Right hindlimb (tissue), 1 donor: ENCODE measurements around the gene DND1.
"Not testable (repeated sequence)": the region's sequence is repeated elsewhere in the genome, so short reads cannot be mapped to it uniquely, and the experiment has no call there.

ENCODE experiments used
- DNase-seq: peaks from one replicate; pipeline ENCODE4 v3.0.0-alpha.2; 2018

The DND1 gene

DNA sequence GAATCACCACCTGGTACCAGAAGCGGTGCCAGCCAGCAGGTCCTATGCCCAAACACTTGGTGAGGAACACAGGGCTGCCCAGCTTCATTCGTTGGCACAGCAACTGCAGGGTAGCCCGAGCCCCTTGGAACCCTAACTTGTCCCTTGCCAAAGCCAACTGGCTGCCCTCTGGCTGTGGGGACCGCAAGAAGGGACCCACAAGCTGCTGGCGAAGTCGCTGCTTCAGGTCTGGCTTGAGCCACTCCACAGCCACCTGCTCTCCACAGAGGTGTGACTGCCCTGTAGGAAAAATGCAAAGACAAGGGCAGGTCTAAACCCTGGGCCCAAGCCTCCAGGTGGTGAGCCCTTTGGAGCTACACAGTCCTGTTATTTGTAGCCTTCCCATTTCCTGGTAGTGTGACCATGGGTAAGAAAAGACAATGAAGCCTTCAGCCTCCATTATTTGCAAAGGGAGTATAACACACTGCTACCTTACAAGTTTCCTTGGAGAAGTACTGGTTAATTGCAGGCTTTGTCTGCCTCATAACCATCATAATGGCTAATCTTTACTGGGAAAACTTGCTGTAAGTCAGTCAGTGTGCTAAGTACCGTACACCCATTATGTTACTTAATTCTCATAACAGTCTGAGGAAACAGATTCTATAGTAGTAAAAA lies 1.8 kb downstream of the DND1 start:
- no peak for DNase-seq

DNA sequence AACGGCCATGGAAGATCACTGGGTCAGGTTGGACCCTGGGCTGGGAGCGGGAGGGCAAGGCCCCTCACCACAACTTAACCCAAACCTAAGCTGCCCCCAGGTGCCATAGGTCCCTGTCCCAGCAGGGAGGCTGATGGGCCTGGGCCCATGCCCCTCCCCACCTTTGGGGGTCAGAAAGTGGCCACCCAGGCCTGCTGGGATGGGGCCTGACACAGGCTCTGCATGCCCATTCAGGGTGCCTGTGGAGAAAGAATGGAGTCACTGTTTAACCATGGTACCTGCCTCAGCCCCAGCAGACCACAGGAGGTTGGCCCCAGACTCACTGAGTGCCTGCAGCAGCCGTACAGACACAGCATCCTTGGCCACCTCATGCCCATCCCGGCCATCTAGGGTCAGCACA lies 2.3 kb downstream of the DND1 start:
- DNase-seq, result not testable (repeated sequence)

DNA sequence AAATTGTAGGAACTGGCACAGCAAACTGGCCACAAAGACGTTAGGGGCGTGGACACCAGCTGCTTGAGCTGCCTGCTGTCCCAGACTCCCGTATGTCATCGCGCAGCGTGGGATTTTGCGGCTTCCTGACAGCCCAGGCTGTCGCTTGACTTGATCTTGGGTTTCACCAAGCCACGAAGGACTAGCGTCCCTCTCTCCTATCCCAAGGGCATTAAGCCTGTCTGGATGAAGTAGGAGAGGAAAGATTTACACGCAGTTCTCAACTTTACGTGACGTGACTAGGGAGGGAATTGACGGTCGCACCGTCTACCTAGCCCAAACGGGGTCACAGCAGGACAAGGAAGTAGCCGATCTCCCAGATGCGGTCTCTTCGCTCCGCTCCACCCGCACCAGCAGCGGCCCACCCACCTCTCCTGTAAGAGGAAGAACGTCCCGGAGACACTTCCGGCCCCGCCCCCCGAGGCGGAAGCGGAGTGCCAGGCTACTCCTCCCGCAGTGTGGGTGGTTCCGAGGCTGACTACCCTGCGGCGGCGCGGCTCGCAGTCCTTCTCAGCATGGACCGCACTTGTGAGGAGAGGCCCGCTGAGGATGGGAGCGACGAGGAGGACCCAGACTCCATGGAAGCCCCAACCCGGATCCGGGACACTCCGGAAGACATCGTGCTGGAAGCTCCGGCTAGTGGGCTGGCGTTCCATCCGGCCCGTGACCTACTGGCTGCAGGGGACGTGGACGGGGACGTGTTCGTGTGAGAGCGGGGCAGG lies 8.8 kb downstream of the DND1 start, which contains the start of gene WDR55:
Gene WDR55 (plus strand): TSS at position 546 of the 761 bp plus-strand sequence. CDS start 9 bp downstream, at position 555.
- peak; percentile 96 for DNase-seq

DNA sequence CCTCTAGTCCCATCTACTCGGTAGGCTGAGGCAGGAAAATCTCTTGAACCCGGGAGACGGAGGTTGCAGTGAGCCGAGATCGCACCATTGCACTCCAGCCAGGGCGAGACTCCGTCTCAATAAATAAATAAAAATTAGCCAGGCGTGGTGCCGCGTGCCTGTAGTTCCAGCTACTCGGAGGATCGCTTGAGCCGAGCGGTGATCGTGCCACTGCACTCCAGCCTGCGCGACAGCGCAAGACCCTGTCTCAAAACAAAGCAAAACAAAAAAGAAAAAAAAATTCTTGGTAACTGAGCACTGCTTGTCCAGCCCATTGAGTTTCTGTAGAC lies 9.4 kb downstream of the DND1 start:
- DNase-seq, result no peak

DNA sequence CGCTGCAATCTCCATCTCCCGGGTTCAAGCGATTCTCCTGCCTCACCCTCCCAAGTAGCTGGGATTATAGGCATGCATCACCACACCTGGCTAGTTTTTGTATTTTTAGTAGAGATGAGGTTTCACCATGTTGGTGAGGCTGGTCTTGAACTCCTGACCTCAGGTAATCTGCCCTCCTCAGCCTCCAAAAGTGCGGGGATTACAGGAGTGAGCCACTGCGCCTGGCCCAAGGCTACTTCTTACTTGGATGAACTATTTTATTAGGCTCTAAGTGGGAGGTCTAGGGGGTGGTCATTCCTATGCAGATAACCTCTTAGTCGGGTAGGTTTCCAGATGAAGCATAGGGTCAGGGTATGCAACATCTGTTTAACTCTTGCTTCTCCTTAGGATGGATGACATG lies 13.0 kb downstream of the DND1 start:
- not testable (repeated sequence) for DNase-seq

DNA sequence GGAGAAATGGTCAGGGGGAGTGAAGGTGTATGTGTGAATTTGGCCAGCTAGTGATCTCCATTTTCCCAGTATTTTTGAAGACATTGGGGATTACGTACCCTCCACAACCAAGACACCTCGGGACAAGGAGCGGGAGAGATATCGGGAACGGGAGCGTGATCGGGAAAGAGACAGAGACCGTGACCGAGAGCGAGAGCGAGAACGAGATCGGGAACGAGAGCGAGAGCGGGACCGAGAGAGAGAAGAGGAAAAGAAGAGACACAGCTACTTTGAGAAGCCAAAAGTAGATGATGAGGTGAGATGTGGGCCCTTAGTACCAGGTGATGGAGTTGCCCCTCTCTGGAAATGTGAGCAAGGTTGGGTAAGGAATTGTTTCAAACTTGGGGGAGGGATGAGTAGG lies 14.5 kb downstream of the DND1 start:
- no peak for DNase-seq

DNA sequence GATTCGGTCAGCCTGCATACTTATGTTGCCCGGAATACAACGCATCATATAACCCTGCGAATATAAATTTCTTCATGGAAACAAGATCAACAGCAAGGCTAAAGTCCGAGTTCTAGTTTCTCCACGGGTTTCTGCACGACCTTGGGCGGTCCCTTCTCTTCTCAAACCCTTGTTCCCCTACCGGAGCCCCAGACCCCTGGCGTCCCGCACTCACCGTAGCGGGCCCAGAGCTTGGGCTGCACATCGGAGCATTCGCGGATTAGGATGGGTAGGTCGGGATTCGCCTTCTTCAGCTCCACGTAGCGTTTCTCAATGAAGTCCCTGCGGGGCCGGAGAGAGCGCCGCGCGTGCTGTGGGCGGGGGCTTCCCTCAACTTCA lies 26.3 kb downstream of the DND1 start:
- no peak for DNase-seq

DNA sequence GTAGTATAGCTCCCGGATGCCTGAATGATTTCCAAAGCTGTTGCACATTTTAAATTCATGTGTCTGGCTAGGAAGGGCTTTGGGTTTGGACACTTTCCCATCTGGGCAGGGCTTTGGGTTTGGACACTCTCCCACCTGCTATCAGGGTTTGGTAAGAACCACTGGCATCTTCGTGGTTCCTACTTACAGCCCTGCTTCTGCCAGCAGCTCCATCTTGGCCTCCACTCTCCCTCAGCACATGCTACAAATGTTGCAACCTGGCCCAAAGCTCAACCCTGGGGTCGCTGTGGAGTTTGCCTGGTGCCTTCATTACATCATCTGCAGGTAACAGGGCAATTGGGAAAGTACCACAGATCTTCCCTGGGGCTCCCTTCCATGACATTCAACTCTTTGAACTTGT lies 30.7 kb downstream of the DND1 start:
- no peak for DNase-seq

DNA sequence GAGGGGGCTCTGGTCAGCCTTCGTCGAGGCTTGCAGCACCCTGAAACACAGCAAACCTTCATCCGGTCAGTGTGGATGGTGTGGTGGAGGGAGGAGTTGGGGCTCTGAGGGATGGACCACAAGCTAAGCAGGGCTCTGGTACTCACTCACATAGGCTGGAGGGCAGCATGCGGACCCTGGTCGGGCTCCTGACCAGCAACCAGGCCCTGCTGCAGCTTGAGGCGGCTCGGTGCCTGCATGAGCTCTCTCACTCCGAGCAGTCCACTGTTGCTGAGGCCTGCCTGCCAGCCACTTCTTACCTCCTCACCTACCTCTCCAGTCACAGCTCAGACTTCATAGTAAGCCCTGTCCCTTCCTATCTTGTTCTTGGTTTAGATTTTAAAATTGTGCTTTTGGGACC lies 31.7 kb downstream of the DND1 start:
- no peak for DNase-seq

DNA sequence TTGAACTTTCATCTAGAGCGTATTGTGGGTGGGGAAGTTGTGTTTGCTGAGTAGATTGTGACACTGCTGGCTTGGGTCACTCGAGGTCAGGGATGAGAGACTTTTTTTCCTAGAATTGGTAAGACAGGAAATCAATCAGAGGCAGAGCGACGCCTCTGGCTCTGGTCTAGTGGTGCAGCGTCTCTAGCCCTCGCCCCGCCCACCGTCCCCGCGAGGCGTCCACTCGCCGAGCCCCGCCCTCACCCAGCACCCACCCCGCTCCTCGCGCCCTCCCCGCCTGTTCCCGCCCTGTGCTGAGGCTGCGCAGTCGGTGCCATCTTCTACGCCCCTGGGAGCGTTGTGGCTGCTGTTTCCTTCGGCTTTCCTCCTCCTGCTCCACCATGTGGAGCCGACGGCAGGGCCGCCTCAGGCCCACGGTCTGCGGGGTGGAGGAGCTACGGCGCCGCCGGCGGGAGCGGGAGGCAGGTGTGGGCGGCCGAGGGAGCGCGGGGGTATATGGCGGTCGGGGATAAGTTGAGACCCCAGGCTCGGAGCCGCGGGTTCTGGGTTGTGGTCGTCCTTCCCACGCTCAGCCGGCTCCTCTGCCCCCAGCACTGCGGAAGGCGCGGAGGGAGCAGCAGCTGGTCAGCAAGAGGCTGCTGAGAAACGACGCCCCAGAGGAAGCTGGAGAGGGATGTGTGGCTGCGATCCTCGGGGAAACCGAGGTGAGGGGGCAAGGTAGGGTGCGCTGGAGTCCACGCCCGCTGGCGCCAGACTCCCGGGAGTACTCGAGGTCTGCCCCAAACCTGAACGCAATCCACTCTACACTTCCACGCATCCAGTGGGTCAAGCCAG lies 34.0 kb downstream of the DND1 start, which contains the start of gene TMCO6:
Gene TMCO6 (plus strand): TSS at position 304 of the 834 bp plus-strand sequence. CDS start 77 bp downstream, at position 381.
- DNase-seq, result peak; percentile 97

DNA sequence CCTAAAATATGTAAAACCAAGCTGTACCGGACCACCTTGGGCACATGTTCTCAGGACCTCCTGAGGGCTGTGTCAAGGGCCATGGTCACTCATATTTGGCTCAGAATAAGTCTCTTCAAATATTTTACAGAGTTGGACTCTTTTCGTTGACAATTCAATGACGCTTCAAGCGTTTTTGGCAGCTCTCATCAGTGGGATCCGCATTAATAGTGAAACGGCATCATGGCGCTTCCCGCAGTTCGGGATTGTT lies 34.6 kb downstream of the DND1 start:
- DNase-seq, result not testable (repeated sequence)

DNA sequence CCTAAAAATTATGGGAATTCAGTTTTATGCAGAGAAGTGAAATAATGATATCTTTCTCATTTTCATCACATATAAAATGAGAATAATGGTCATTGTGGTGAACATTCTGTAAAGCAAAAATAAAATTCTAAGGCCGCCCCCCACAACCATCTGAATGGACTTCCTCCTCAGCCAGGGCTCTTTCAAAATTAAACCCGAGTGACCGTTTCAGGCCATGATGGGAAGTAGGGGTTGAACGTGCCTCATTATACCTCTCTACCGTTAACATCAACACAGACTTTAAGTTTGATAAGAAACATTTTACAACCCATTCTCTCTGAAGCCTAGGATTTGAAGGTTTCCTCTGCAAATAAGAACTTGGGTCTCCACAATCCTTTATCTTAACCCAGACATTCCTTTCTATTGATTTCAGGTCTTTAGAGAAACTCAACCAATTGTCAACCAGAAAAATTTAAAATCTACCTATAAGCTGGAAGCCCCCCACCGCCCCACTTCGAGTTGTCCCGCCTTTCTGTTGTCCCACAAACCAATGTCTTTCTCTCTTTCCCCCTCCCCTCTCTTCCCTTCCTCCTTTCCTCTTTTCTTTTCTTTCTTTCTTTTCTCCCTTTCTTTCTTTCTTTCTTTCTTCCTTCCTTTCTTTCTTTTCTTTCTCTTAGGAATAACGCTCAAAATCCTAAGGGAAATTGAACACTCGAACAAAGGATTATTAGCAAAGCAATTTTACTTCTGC lies 35.8 kb downstream of the DND1 start:
- DNase-seq, result no peak

DNA sequence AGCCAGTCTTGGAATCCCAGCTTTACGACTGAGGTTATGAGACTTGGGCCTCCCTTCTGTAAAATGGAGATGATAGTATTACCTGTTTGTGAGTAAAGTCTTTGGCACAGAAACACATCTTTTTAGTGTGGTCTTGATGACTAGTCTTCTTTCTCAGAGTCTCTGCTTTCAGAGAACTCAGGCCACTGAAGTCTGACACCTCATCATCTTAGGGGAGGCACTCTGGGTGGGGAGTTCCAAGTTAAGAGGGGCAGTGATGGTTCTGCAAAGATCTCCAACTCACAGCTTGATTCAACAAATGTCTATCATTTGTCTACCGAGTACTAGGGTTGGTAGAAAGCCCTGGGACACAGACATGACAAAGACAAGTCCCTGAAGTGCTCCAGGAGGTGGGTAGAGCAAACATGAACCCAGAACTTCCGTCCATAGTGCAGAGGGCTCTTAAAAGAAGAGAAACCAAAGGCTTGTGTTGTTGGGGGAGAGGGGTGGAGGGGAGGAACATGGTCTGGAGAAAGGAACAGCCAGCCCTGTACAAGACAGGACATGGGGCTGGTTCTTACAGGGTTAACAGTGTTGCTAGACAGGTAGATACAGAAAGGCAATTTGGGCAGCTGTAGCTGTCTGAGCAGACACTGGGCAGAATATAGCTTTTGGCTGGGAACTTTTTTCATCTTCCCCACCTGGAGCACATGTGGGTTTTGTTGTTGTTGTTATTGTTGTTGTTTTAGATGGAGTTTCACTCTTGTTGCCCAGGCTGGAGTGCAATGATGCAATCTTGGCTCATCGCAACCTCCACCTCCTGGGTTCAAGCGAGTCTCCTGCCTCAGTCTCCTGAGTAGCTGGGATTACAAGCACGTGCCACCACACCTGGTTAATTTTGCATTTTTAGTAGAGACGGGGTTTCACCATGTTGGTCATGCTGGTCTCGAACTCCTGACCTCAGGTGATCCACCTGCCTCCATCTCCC lies 37.8 kb downstream of the DND1 start:
- DNase-seq, result no peak

DNA sequence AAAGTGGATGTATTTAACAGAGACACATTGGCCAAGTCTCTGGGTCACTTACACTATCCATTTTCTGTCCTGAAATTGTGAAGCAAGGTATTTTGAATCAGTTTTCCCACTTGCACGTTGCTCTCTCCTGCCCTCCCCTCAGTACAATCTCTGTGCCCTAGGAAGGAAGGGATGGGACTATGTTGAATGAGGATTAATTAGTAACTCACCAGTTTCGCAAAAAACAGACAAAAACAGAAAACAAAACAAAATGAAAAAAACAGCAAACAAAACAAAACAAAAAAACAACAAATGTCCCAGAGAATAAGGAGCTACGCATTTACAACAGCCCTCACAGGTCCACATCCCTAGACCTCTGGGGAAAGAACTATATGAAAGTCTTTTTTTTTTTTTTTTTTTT lies 39.3 kb downstream of the DND1 start:
- no peak for DNase-seq

DNA sequence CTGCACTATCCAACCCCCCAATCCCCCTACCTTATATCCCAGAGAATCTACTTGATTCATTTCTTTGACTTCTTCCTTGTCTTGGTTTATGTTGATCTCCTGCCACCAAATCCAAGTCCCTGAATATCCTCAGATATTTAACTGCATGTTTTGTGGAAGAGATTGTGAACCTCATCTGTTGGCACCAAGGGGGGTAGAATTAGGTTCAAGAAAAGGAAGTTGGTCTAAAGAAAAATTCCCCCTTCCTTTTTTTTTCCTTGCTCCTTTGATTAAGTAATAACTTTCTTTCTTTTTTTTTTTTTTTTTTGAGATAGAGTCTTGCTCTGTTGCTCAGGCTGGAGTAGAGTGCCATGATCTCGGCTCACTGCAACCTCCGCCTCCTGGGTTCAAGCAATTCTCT lies 39.9 kb downstream of the DND1 start:
- DNase-seq, result no peak

DNA sequence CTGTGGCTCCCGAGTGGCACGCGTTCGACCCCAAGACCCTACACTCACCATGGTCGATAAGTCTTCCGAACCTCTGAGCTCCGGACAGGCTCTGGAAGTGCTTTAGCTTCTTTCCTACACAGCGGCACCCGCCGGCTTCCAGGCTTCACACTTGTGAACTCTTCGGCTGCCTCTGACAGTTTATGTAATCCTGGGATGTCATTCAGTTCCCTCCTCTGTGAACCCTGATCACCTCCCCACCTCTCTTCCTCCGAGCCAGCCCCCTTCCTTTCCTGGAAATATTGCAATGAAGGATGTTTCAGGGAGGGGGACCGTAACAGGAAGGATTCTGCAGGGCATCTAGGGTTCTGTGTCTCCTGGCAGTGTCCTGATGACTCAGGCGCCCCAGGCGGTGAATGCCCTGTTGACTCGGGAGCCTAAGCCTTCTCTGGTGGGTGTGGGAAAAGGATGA lies 40.3 kb downstream of the DND1 start, which contains the start of gene CD14:
Gene CD14 (minus strand): TSS at position 155 of the 451 bp plus-strand sequence. CDS start 104 bp downstream, at position 51.
- peak; percentile 40 for DNase-seq

DNA sequence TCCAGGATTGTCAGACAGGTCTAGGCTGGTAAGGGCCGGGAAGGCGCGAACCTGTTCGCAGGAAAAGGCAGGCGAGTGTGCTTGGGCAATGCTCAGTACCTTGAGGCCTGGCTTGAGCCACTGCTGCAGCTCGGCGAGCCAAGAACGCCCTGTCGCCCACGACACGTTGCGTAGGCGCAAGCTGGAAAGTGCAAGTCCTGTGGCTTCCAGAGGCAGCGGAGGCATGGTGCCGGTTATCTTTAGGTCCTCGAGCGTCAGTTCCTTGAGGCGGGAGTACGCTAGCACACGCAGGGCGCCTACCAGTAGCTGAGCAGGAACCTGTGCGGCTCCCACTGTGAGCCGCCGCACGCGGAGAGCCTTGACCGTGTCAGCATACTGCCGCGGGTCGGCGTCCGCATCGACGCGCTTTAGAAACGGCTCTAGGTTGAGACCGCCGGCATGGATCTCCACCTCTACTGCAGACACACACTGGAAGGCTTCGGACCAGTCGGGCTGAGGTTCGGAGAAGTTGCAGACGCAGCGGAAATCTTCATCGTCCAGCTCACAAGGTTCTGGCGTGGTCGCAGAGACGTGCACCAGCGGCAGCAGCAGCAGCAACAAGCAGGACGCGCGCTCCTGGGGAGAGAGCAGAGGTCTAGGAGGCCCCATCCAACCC lies 40.9 kb downstream of the DND1 start:
- DNase-seq, result peak; percentile 47

DNA sequence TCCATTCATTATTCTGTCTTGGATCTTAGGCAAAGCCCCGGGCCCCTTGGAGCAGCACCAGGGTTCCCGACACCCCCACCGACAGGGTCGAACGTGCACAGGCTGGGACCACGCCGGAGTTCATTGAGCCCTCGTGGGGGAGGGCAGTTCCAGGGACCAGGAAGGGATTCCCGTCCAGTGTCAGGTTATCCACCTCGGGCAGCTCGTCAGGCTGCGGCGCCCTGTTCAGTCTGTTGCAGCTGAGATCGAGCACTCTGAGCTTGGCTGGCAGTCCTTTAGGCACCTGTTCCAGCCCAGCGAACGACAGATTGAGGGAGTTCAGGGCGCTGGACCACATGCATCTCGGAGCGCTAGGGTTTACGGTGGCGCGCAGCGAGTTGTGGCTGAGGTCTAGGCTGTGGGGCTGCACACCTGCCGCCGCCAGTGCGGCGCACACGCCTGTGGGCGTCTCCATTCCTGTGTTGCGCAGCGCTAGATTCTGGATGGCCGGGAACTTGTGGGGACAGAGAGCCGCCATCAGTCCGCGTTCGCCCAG lies 41.5 kb downstream of the DND1 start:
- peak; percentile 24 for DNase-seq

DNA sequence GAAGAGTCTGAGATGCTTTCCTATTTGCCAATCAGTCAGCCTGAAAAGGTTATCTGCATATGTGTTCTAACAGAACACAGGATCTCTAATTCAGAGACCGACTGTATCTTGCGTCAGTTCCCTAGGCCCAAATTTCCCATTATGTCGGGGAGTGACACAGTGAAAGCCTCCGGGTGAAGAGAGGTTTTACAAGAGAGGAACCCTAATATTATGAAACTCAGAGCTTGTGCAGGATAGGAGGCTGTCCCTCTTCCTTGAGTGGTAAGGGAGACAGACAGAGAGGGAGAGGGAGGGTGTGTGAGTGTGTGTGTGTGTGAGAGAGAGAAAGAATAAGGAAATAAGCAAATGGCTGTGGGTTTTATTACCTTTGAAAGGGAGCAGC lies 42.3 kb downstream of the DND1 start:
- DNase-seq, result no peak

DNA sequence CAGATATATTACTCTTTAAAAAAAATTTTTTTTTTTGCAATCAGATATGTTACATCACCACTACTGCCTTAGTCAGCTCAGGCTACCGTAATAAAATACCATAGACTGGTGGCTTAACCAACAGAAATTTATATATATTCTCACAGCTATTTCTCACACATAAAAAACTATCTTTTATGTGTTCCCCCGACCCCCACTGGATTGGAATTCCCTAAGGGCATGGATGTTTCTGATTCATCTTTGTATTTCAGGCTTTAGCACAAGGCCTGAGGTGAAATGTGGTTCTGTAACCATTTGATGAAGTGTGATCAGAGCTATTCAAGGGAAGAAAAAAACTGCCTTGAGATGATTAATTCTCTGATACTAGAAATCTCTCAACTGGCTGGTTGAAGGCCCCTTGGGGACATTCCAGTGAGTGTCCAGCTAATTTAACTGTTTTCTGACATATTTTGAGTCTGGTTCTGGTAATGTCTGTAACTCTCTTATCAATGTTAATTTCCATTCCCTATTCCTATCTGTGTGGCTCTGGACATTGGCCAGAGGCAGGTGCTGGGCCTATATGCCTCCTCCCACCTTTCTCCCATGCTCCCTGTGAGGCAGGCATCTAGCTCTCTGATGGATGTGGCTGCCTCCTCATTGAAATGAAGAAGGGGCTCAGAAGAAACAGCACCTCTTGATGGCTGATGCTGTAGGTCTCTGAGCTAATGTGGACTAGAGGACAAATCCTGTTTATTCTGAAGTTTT lies 42.9 kb downstream of the DND1 start:
- DNase-seq, result no peak
